Measurements from ENCODE around the gene CDH22.

Gene CDH22

DNA sequence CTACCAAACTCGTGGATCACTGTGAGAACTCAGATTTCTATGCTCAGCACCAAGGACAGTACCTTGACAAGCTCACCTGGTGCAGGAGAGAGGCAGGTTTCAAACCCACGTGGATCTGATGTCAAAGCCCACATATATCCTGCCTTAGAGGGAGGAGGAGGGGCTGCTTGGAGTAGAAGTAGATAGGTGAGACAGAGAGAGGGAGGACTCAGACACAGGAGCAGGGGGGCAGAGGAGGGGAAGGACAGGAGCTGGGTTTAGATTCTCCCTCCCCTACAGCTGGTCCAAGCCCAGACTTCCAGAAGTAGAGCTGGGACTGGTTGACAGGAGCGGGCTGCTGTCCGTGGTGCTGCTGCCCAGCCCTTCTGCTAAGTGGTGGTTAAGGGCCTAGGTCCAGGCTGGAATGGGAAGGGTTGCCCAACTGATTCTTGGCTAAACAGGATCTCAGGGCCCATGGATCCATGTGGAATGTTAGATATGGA lies 77.5 kb downstream of the CDH22 start:
- Histone ChIP-seq H3K4me1 (ENCODE audit: control insufficient read depth, insufficient read depth, low read length) (no peaks in the 10 kb centered on the region), H3K4me3 (ENCODE audit: low read length) (no peak overlapping the region), H3K27ac (ENCODE audit: low read depth, low read length) (no peak overlapping the region), H3K9ac (ENCODE audit: low read length) (no peak overlapping the region), H3K36me3 (ENCODE audit: control insufficient read depth, insufficient read depth, low read length) (no peaks in the 10 kb centered on the region), H3K27me3 (ENCODE audit: control insufficient read depth, insufficient read depth, low read length) (no peaks in the 10 kb centered on the region)

DNA sequence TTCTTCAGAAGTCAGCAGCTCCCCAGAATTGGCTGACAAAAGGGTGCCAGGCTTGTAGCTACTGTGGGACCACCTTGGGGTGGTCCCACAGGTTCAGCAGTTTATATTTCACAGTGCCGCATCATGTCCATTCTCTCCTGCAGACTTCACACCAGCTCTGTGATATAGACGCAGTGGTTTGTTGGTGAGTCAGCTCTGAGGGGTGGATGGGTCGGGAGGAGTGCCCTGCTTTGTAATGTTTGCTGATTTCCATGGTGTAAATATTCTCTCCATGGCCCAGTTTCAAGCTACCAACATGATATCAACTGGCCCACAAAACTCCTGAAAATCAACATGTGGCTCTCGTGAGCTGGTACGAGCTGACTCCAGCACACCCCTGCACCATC lies 78.2 kb downstream of the CDH22 start:
- Histone ChIP-seq H3K36me3 (ENCODE audit: control insufficient read depth, insufficient read depth, low read length) (no peaks in the 10 kb centered on the region), H3K9ac (ENCODE audit: low read length) (no peak overlapping the region), H3K27ac (ENCODE audit: low read depth, low read length) (no peak overlapping the region), H3K4me1 (ENCODE audit: control insufficient read depth, insufficient read depth, low read length) (no peaks in the 10 kb centered on the region), H3K4me3 (ENCODE audit: low read length) (no peak overlapping the region), H3K27me3 (ENCODE audit: control insufficient read depth, insufficient read depth, low read length) (no peaks in the 10 kb centered on the region)

- no peaks in the 10 kb centered on the region for H3K27me3 ChIP-seq (ENCODE audit: control insufficient read depth, insufficient read depth, low read length)
- H3K4me1 ChIP-seq (ENCODE audit: control insufficient read depth, insufficient read depth, low read length) = no peaks in the 10 kb centered on the region
- H3K4me3 ChIP-seq (ENCODE audit: low read length) = no peak overlapping the region
- no peak overlapping the region for H3K27ac ChIP-seq (ENCODE audit: low read depth, low read length)
- no peak overlapping the region for H3K9ac ChIP-seq (ENCODE audit: low read length)
- H3K36me3 ChIP-seq (ENCODE audit: control insufficient read depth, insufficient read depth, low read length) = no peaks in the 10 kb centered on the region
Observed at GRCh38 chr20:46229478-46230105, 78.7 kb downstream of the CDH22 start.

DNA sequence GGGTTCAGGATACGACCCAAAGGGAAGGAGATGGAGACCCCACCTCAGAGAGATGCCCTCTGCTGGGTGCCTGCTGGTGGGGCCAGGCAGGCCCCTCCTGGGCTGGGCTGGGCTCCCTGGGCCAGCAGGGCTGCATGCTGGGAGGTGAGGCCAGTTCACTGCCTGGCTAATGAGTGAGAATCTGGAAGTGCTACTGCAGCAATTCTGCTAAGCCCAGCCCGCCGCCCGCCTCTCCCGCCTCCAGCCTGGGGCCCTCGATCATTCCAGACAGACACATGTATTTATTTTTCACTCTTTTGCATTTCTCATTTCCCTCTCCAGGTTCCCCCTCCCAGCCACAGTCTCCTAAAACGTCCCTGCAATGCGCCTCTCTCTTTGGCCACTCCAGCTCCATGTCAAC lies 79.6 kb downstream of the CDH22 start:
- H3K36me3 ChIP-seq (ENCODE audit: control insufficient read depth, insufficient read depth, low read length) = no peaks in the 10 kb centered on the region
- no peaks in the 10 kb centered on the region for H3K27me3 ChIP-seq (ENCODE audit: control insufficient read depth, insufficient read depth, low read length)
- H3K9ac ChIP-seq (ENCODE audit: low read length) = no peak overlapping the region
- H3K4me3 ChIP-seq (ENCODE audit: low read length) = no peak overlapping the region
- no peak overlapping the region for H3K27ac ChIP-seq (ENCODE audit: low read depth, low read length)
- H3K4me1 ChIP-seq (ENCODE audit: control insufficient read depth, insufficient read depth, low read length) = no peaks in the 10 kb centered on the region

DNA sequence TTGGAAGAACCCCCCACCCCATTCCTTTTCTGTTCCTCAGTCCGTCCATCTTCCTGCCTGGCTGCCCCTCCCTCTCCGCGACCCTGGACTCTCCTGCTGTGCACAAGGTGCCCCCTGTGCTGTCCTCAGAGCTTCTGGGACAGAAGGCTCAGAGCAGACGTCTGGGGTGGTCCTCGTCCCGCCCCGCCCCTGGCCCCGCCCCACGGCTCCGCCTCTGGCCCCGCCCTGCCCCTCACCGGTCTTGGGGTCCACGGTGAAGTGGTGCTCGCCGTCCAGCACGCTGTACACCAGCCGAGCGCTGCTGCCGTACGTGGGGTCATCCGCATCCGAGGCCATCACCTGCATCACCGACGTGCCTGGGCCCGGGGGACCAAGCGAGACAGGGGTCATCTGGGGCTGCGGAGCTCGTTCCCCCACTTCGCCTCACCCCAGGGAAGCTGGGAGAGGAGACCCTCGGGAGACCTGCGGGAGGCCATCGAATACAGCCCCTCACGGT lies 81.0 kb downstream of the CDH22 start:
- Histone ChIP-seq H3K36me3 (ENCODE audit: control insufficient read depth, insufficient read depth, low read length) (no peaks in the 10 kb centered on the region), H3K27ac (ENCODE audit: low read depth, low read length) (no peak overlapping the region), H3K9ac (ENCODE audit: low read length) (no peak overlapping the region), H3K4me1 (ENCODE audit: control insufficient read depth, insufficient read depth, low read length) (no peaks in the 10 kb centered on the region), H3K27me3 (ENCODE audit: control insufficient read depth, insufficient read depth, low read length) (no peaks in the 10 kb centered on the region), H3K4me3 (ENCODE audit: low read length) (no peak overlapping the region)

DNA sequence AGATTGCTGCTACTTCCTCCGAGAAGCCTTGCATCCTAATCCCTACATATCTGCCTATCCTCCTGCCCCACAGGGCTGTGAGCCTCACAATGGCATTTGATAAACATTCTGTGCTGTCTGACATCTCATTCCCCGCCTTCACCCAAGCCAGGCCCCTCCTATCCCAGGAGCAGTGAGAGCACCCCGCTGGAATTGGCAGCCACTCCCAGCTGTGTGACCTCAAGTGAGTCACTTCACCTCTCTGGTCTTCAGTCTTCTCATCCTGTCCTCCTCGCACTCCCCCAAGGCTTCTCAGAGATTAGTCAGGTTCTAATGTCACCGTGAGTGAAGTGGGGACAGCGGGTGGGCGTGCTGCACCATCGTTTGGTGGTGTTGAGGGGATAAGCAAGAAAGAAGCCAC lies 81.7 kb downstream of the CDH22 start:
- H3K4me3 ChIP-seq (ENCODE audit: low read length) = no peak overlapping the region
- H3K27ac ChIP-seq (ENCODE audit: low read depth, low read length) = no peak overlapping the region
- H3K9ac ChIP-seq (ENCODE audit: low read length) = no peak overlapping the region
- H3K27me3 ChIP-seq (ENCODE audit: control insufficient read depth, insufficient read depth, low read length) = no peaks in the 10 kb centered on the region
- no peaks in the 10 kb centered on the region for H3K36me3 ChIP-seq (ENCODE audit: control insufficient read depth, insufficient read depth, low read length)
- H3K4me1 ChIP-seq (ENCODE audit: control insufficient read depth, insufficient read depth, low read length) = no peaks in the 10 kb centered on the region

- H3K4me1 ChIP-seq (ENCODE audit: control insufficient read depth, insufficient read depth, low read length) = no peaks in the 10 kb centered on the region
- H3K27ac ChIP-seq (ENCODE audit: low read depth, low read length) = no peak overlapping the region
- H3K9ac ChIP-seq (ENCODE audit: low read length) = no peak overlapping the region
- H3K4me3 ChIP-seq (ENCODE audit: low read length) = no peak overlapping the region
- H3K27me3 ChIP-seq (ENCODE audit: control insufficient read depth, insufficient read depth, low read length) = peaks cover 2% of the 10 kb centered on the region
- H3K36me3 ChIP-seq (ENCODE audit: control insufficient read depth, insufficient read depth, low read length) = no peaks in the 10 kb centered on the region
Observed at GRCh38 chr20:46222521-46223007, 85.7 kb downstream of the CDH22 start.

DNA sequence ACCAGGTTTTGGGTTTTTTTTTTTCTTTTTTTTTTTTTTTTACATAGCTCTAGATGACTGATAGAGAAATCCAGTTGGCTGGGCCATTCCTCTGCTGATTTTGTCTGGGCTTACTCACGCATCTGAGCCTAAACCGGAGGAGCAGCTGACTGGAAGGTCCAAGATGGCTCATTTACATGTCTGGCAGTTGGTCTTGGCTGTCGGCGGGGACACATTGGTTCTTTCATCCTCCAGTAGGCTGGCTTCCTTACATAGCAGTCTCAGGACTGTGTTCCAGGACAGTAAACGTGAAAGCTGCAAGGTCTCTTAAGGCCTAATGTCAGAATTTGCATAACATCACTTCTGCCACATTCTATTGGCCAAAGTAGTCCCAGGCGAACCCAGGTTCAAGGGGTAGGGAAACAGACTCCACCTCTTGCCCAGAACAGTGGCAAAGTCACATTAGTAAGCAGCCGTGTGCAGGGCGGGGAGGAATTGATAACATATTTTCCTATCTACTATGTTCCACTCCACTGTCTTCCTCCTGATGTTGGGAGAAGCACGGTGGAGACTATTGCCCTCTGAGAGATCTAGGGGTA lies 87.0 kb downstream of the CDH22 start:
- Histone ChIP-seq H3K27ac (ENCODE audit: low read depth, low read length) (no peak overlapping the region), H3K4me3 (ENCODE audit: low read length) (no peak overlapping the region), H3K9ac (ENCODE audit: low read length) (no peak overlapping the region), H3K27me3 (ENCODE audit: control insufficient read depth, insufficient read depth, low read length) (peaks cover 2% of the 10 kb centered on the region), H3K4me1 (ENCODE audit: control insufficient read depth, insufficient read depth, low read length) (no peaks in the 10 kb centered on the region), H3K36me3 (ENCODE audit: control insufficient read depth, insufficient read depth, low read length) (no peaks in the 10 kb centered on the region)

- Histone ChIP-seq H3K36me3 (ENCODE audit: control insufficient read depth, insufficient read depth, low read length) (no peaks in the 10 kb centered on the region), H3K27ac (ENCODE audit: low read depth, low read length) (no peak overlapping the region), H3K4me3 (ENCODE audit: low read length) (no peak overlapping the region), H3K27me3 (ENCODE audit: control insufficient read depth, insufficient read depth, low read length) (peaks cover 2% of the 10 kb centered on the region), H3K4me1 (ENCODE audit: control insufficient read depth, insufficient read depth, low read length) (no peaks in the 10 kb centered on the region), H3K9ac (ENCODE audit: low read length) (no peak overlapping the region)
Observed at GRCh38 chr20:46220455-46221207, 87.7 kb downstream of the CDH22 start.

- Histone ChIP-seq H3K36me3 (ENCODE audit: control insufficient read depth, insufficient read depth, low read length) (no peaks in the 10 kb centered on the region), H3K4me3 (ENCODE audit: low read length) (no peak overlapping the region), H3K27ac (ENCODE audit: low read depth, low read length) (no peak overlapping the region), H3K4me1 (ENCODE audit: control insufficient read depth, insufficient read depth, low read length) (no peaks in the 10 kb centered on the region), H3K27me3 (ENCODE audit: control insufficient read depth, insufficient read depth, low read length) (peaks cover 2% of the 10 kb centered on the region), H3K9ac (ENCODE audit: low read length) (no peak overlapping the region)
Observed at GRCh38 chr20:46219920-46220319, 88.4 kb downstream of the CDH22 start.

GRCh38 chr20:46219190-46219589 lies 89.1 kb downstream of the CDH22 start:
- H3K4me3 ChIP-seq (ENCODE audit: low read length) = no peak overlapping the region
- H3K27me3 ChIP-seq (ENCODE audit: control insufficient read depth, insufficient read depth, low read length) = peaks cover 2% of the 10 kb centered on the region
- no peak overlapping the region for H3K27ac ChIP-seq (ENCODE audit: low read depth, low read length)
- H3K36me3 ChIP-seq (ENCODE audit: control insufficient read depth, insufficient read depth, low read length) = no peaks in the 10 kb centered on the region
- no peaks in the 10 kb centered on the region for H3K4me1 ChIP-seq (ENCODE audit: control insufficient read depth, insufficient read depth, low read length)
- H3K9ac ChIP-seq (ENCODE audit: low read length) = no peak overlapping the region

- Histone ChIP-seq H3K36me3 (ENCODE audit: control insufficient read depth, insufficient read depth, low read length) (no peaks in the 10 kb centered on the region), H3K4me3 (ENCODE audit: low read length) (no peak overlapping the region), H3K9ac (ENCODE audit: low read length) (no peak overlapping the region), H3K27me3 (ENCODE audit: control insufficient read depth, insufficient read depth, low read length) (peaks cover 2% of the 10 kb centered on the region), H3K27ac (ENCODE audit: low read depth, low read length) (no peak overlapping the region), H3K4me1 (ENCODE audit: control insufficient read depth, insufficient read depth, low read length) (no peaks in the 10 kb centered on the region)
Observed at GRCh38 chr20:46218656-46219055, 89.6 kb downstream of the CDH22 start.

Data from rectal smooth muscle tissue (tissue), 1 donor.